CD4-positive, alpha-beta T cell (primary cell): ENCODE data around the gene KIAA2012. TPM values are rescaled to one million over a fixed set of nuclear protein-coding genes. Genes with fewer than 3 reads are reported as not detected.

Source experiments
- ATAC-seq: fragments of 200-7000 bp; cut with Tn5 transposase; one replicate; pipeline ENCODE4 v1.10.0; 2022; ENCODE audit warnings: mild to moderate bottlenecking; ENCODE audit not compliant: poor library complexity
- CTCF ChIA-PET: fragments of 350-600 bp; sonication (Branson Sonifier 250); formaldehyde crosslinking; loops from one replicate; lab custom pipeline; 2021; ENCODE audit warnings: antibody characterized with exemption, inconsistent platforms; lab: Charles Lee
- POLR2A ChIA-PET: fragments of 350-600 bp; sonication (Branson Sonifier 250); formaldehyde crosslinking; loops from one replicate; lab custom pipeline; 2021; ENCODE audit warnings: antibody characterized with exemption, inconsistent platforms; lab: Charles Lee
- DNase-seq, 14 experiments: peaks; one replicate each; pipeline ENCODE4 v3.0.0-alpha.2; 2013 to 2020; ENCODE audit warnings: mixed read lengths in 2 of 14
- H3K27ac ChIP-seq, 2 donors: one replicate each; pipeline versions ENCODE4 v1.5.1 to v1.7.0; 2013; ENCODE audit warnings: low read length in 2 of 2, low read depth in 1 of 2, mild to moderate bottlenecking in 1 of 2
- H3K27me3 ChIP-seq, 2 experiments: 1 replicate in 1 of 2; 2 replicates in 1 of 2; pipeline versions ENCODE4 v1.6.1 to v1.7.0; 2013; ENCODE audit warnings: low read length in 2 of 2, control low read depth in 1 of 2, mild to moderate bottlenecking in 1 of 2, moderate library complexity in 1 of 2; ENCODE audit not compliant: insufficient read depth in 2 of 2, control insufficient read depth in 1 of 2
- H3K36me3 ChIP-seq: one replicate; pipeline ENCODE4 v1.6.1; 2013; ENCODE audit warnings: low read length, control low read depth; ENCODE audit not compliant: insufficient read depth
- H3K4me1 ChIP-seq: one replicate; pipeline ENCODE4 v1.6.1; 2013; ENCODE audit warnings: low read length, control low read depth; ENCODE audit not compliant: insufficient read depth
- H3K4me3 ChIP-seq: one replicate; pipeline ENCODE4 v1.5.1; 2013; ENCODE audit warnings: mild to moderate bottlenecking, low read length, moderate library complexity
- H3K9me3 ChIP-seq, 2 experiments: 1 replicate in 1 of 2; 2 replicates in 1 of 2; pipeline versions ENCODE4 v1.6.1 to v1.7.0; 2013; ENCODE audit warnings: low read length in 2 of 2, mild to moderate bottlenecking in 2 of 2, control low read depth in 1 of 2, moderate library complexity in 1 of 2; ENCODE audit not compliant: control insufficient read depth in 1 of 2, insufficient read depth in 1 of 2
- H3K27ac Mint-ChIP-seq: one replicate; pipeline ENCODE4 v1.8.0; 2020; ENCODE audit warnings: mixed read lengths
- H3K27me3 Mint-ChIP-seq: one replicate; pipeline ENCODE4 v1.8.0; 2021; ENCODE audit warnings: mixed read lengths
- H3K36me3 Mint-ChIP-seq: one replicate; pipeline ENCODE4 v1.8.0; 2021; ENCODE audit warnings: low read depth, mixed read lengths
- H3K4me1 Mint-ChIP-seq: one replicate; pipeline ENCODE4 v1.8.0; 2021; ENCODE audit warnings: low read depth, mixed read lengths
- H3K4me3 Mint-ChIP-seq: one replicate; pipeline ENCODE4 v1.8.0; 2020; ENCODE audit warnings: mild to moderate bottlenecking, mixed read lengths
- H3K9me3 Mint-ChIP-seq: one replicate; pipeline ENCODE4 v1.8.0; 2020; ENCODE audit warnings: mixed read lengths
- intact Hi-C, 2 experiments: fragments of 100-400 bp; cut with DNase I in 1 of 2; cut with micrococcal nuclease in 1 of 2; formaldehyde crosslinking; loops; one replicate each; pipeline versions ENCODE4 v1.15.1 to v1.9.0; 2023 to 2025; cut with DNase I, micrococcal nuclease
- total RNA-seq, 174 experiments: library from RNA in 2 of 174; stranded (reverse) in 2 of 174; gene quantifications; one replicate each; pipeline ENCODE4 v1.2.3 and lab custom pipeline; 2021 to 2026
- TF ChIP-seq, protein P1 (sequence below): fragments of 200-600 bp; IDR thresholded peaks from one replicate; pipeline ENCODE4 v1.8.0; 2022; ENCODE audit warnings: antibody characterized with exemption, mild to moderate bottlenecking

The KIAA2012 gene
- total RNA-seq, 2 experiments from 2014 or later = not detected

DNA sequence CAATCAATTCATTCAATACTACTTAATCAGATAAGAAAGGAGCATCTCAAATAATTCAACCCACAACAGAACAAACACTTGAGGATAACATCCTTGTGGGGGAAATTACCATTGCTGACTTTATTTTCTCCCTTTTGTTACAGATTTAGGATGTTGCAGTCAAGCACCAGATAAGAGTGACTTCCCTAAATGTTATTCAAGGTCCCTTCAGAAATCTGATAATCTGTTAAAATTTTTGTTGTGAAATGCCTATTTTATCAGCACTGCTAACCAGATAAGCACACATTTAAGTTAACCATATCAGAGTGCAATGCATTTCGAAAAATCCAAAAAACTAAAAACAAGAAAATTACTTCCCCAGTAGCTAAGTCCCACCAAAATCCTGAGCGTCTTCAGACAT is 131.8 kb downstream of the KIAA2012 start:
- intact Hi-C loops = no loop called here
- POLR2A ChIA-PET = no interaction called here
- DNase-seq (no peak), ATAC-seq (no peak)
- H3K4me1 Mint-ChIP-seq = no peaks in the 10 kb centered on the region
- Histone ChIP-seq H3K4me3 (no peak overlapping the region), H3K27me3 (no peaks in the 10 kb centered on the region), H3K4me1 (no peaks in the 10 kb centered on the region), H3K36me3 (peaks cover 34% of the 10 kb centered on the region), H3K9me3 (no peaks in the 10 kb centered on the region), H3K27ac (no peak overlapping the region)
- CTCF ChIA-PET = no interaction called here
- TF ChIP-seq, protein P1, sequence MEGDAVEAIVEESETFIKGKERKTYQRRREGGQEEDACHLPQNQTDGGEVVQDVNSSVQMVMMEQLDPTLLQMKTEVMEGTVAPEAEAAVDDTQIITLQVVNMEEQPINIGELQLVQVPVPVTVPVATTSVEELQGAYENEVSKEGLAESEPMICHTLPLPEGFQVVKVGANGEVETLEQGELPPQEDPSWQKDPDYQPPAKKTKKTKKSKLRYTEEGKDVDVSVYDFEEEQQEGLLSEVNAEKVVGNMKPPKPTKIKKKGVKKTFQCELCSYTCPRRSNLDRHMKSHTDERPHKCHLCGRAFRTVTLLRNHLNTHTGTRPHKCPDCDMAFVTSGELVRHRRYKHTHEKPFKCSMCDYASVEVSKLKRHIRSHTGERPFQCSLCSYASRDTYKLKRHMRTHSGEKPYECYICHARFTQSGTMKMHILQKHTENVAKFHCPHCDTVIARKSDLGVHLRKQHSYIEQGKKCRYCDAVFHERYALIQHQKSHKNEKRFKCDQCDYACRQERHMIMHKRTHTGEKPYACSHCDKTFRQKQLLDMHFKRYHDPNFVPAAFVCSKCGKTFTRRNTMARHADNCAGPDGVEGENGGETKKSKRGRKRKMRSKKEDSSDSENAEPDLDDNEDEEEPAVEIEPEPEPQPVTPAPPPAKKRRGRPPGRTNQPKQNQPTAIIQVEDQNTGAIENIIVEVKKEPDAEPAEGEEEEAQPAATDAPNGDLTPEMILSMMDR = no peak
- H3K4me3 Mint-ChIP-seq = no peak overlapping the region
- no peaks in the 10 kb centered on the region for H3K9me3 Mint-ChIP-seq
- H3K27ac Mint-ChIP-seq = no peak overlapping the region
- H3K27me3 Mint-ChIP-seq = no peaks in the 10 kb centered on the region
- H3K36me3 Mint-ChIP-seq = peaks cover 44% of the 10 kb centered on the region

DNA sequence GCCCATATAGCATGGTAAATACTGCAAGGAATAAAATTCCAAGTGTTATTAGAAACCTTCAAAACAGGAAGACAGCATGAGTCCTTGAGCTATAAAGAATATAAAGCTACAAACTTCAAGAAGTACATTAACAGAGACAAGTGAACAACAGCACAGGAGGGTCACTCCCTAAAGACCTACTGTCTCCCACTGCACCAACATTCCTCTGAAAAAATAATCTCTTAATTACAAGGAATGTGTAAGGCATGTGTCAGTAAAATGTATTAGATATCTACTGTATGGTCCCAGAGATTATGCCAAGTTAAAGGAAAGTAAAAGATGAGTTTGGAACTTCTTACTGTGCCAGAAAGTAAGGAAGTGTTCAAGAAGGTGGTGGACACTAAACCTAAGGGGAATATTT is 135.5 kb downstream of the KIAA2012 start:
- H3K9me3 ChIP-seq = no peaks in the 10 kb centered on the region
- TF ChIP-seq, protein P1 = no peak
- DNase-seq (no peak), ATAC-seq (no peak)
- no peaks in the 10 kb centered on the region for H3K27me3 ChIP-seq
- no peaks in the 10 kb centered on the region for H3K4me1 ChIP-seq
- no peak overlapping the region for H3K27ac ChIP-seq
- ChIA-PET CTCF (no interaction called here), POLR2A (no interaction called here)
- peaks cover 61% of the 10 kb centered on the region for H3K36me3 ChIP-seq
- H3K36me3 Mint-ChIP-seq = peaks cover 66% of the 10 kb centered on the region
- H3K4me1 Mint-ChIP-seq = no peaks in the 10 kb centered on the region
- H3K4me3 ChIP-seq = no peak overlapping the region
- H3K27me3 Mint-ChIP-seq = no peaks in the 10 kb centered on the region
- no peak overlapping the region for H3K27ac Mint-ChIP-seq
- H3K9me3 Mint-ChIP-seq = no peaks in the 10 kb centered on the region
- H3K4me3 Mint-ChIP-seq = no peak overlapping the region
- intact Hi-C loops = no loop called here

DNA sequence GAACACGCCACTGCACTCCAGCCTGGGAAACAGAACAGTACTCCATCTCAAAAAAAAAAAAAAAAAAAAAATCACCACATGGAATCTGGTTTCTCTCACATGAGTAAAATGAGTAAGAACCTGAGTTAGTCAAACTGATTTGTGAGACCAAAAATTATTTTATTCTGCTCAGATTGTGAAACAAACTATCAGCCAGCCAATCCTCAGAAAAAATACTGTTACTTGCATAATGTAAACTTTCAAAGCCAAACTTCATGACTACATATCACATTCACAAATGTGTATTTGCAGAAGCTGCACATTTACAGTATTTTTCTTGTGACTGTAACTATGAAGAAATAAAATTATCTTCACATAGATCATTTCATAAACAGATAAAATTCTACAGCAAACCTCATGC is 142.1 kb downstream of the KIAA2012 start:
- H3K9me3 Mint-ChIP-seq = no peaks in the 10 kb centered on the region
- Histone ChIP-seq H3K27ac (no peak overlapping the region), H3K4me1 (no peaks in the 10 kb centered on the region), H3K9me3 (no peaks in the 10 kb centered on the region), H3K27me3 (no peaks in the 10 kb centered on the region), H3K4me3 (no peak overlapping the region), H3K36me3 (peaks cover 48% of the 10 kb centered on the region)
- intact Hi-C loops = no loop called here
- no peak overlapping the region for H3K4me3 Mint-ChIP-seq
- no peak for ATAC-seq
- no peak for DNase-seq
- ChIA-PET CTCF (interaction anchor here (0.7 kb wide), 1 partner anchor 20 kb away, joined by 3 read pairs; no protein-coding TSS in a partner anchor), POLR2A (no interaction called here)
- peaks cover 73% of the 10 kb centered on the region for H3K36me3 Mint-ChIP-seq
- no peaks in the 10 kb centered on the region for H3K27me3 Mint-ChIP-seq
- peaks cover 16% of the 10 kb centered on the region for H3K4me1 Mint-ChIP-seq
- H3K27ac Mint-ChIP-seq = no peak overlapping the region
- TF ChIP-seq, protein P1 = no peak
